A549 (cell line): ENCODE data around the gene EPN1.

Experiments used
- CEBPB ChIP-seq, 2 experiments: fragments of >200 bp in 1 of 2; sonication (Bioruptor Twin) in 1 of 2; formaldehyde crosslinking in 1 of 2; IDR thresholded peaks; 2 replicates each; pipeline ENCODE4 v1.6.1; 2012 to 2016
- CTCF ChIP-seq: fragments of >200 bp; sonication (Bioruptor Twin); formaldehyde crosslinking; IDR thresholded peaks from 3 replicates; pipeline ENCODE4 v1.5.1; 2016
- EP300 ChIP-seq, 2 experiments: fragments of >200 bp; sonication (Bioruptor Twin); formaldehyde crosslinking; IDR thresholded peaks; 2 replicates in 1 of 2; 3 replicates in 1 of 2; pipeline ENCODE4 v1.6.1; 2016 to 2017
- KDM5A ChIP-seq: fragments of 200-600 bp; sonication (generic); IDR thresholded peaks from 2 replicates; pipeline ENCODE4 v1.6.1; 2016; ENCODE audit warnings: antibody characterized with exemption, mild to moderate bottlenecking
- MAFK ChIP-seq: fragments of 450-650 bp; IDR thresholded peaks from 2 replicates; pipeline ENCODE4 v1.6.1; 2014; ENCODE audit not compliant: partially characterized antibody
- MAZ ChIP-seq: fragments of 150-350 bp; IDR thresholded peaks from 2 replicates; pipeline ENCODE4 v1.6.1; 2014; ENCODE audit warnings: antibody characterized with exemption, low read depth, low read length, borderline replicate concordance
- MYC ChIP-seq: IDR thresholded peaks from 2 replicates; pipeline ENCODE4 v1.6.1; 2012; ENCODE audit warnings: mild to moderate bottlenecking, inconsistent platforms, low read length, improper control_type of control experiment, borderline replicate concordance
- PBX3 ChIP-seq: IDR thresholded peaks from 2 replicates; pipeline ENCODE4 v1.6.1; 2012
- POLR2A ChIP-seq: IDR thresholded peaks from 2 replicates; pipeline ENCODE4 v1.6.1; 2012; ENCODE audit warnings: mild to moderate bottlenecking, low read length
- RAD21 ChIP-seq, 2 experiments: fragments of >200 bp in 1 of 2; sonication (Bioruptor Twin) in 1 of 2; formaldehyde crosslinking in 1 of 2; IDR thresholded peaks in 1 of 2; conservative IDR thresholded peaks in 1 of 2; 2 replicates in 1 of 2; 3 replicates in 1 of 2; pipeline ENCODE4 v1.6.1; 2012 to 2018; ENCODE audit warnings: inconsistent platforms in 1 of 2
- SREBF2 ChIP-seq: fragments of 450-650 bp; IDR thresholded peaks from 2 replicates; pipeline ENCODE4 v1.6.1; 2014; ENCODE audit warnings: mild to moderate bottlenecking, moderate library complexity

DNA sequence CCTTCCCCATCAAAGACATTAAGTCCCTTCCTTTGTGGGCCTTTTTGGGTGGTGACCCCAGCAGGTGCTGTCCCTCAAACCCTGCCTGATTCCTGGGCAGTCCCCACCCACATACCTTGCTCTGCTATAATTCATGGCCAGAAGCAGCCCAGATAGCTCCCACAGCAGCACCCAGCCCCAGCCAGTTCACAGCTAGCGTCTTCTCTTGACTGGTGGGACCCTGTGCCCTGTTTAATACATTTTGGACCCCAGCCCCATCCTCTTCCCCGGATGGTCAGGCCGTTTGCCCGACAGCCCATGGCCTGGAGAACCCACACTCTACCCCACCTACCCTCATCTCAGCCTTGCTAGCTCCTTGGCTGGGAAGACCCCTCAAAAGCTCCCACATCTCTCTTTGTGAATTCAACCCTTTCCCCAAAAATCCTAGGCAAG is 24.9 kb upstream of the EPN1 start:
- TF ChIP-seq CTCF, result no peak
- TF ChIP-seq MYC, result no peak
- no peak for TF ChIP-seq CEBPB (IDR thresholded peaks at IDR 0.05)
- no peak for TF ChIP-seq MAZ
- TF ChIP-seq SREBF2, result no peak
- no peak for TF ChIP-seq POLR2A
- TF ChIP-seq EP300 (IDR thresholded peaks at IDR 0.05), result no peak
- no peak for TF ChIP-seq RAD21 (conservative IDR thresholded peaks at IDR 0.05 in 1 of 2, IDR thresholded peaks at IDR 0.05 in 1 of 2)
- TF ChIP-seq PBX3, result no peak
- no peak for TF ChIP-seq MAFK
- TF ChIP-seq KDM5A, result no peak
